Germinal center (tissue), 1 donor: ENCODE data around the gene ZNG1A.
"Not testable (repeated sequence)": the region's sequence is repeated elsewhere in the genome, so short reads cannot be mapped to it uniquely, and the experiment has no call there.

Experiments used
- DNase-seq: peaks from one replicate; pipeline ENCODE4 v3.0.0; 2012; ENCODE audit warnings: mixed read lengths, low spot score

The ZNG1A gene

GRCh38 chr9:178970-179383 is at the start of gene ZNG1A:
ZNG1A (minus strand) TSS chr9:179056; CDS start chr9:178969, 87 bp downstream.
- not testable (repeated sequence) for DNase-seq

GRCh38 chr9:227860-228259 is 49.0 kb upstream of the ZNG1A start:
- DNase-seq, result no peak

GRCh38 chr9:224582-225520 is 46.0 kb upstream of the ZNG1A start:
- no peak for DNase-seq

GRCh38 chr9:224026-224425 is 45.2 kb upstream of the ZNG1A start:
- DNase-seq, result no peak

GRCh38 chr9:223152-223551 is 44.3 kb upstream of the ZNG1A start:
- no peak for DNase-seq

GRCh38 chr9:221989-222776 is 43.3 kb upstream of the ZNG1A start:
- DNase-seq, result no peak

- no peak for DNase-seq
These were observed 41.0 kb upstream of the ZNG1A start for GRCh38 chr9:219670-220365.

- not testable (repeated sequence) for DNase-seq
These were observed 40.2 kb upstream of the ZNG1A start for GRCh38 chr9:219036-219435.

- no peak for DNase-seq
These were observed 39.1 kb upstream of the ZNG1A start for GRCh38 chr9:217950-218349.

- no peak for DNase-seq
These were observed 38.0 kb upstream of the ZNG1A start for GRCh38 chr9:216866-217265.

GRCh38 chr9:215631-216155 is 36.8 kb upstream of the ZNG1A start:
- no peak for DNase-seq

GRCh38 chr9:214648-215493 is 36.0 kb upstream of the ZNG1A start, which contains the start of gene DOCK8:
DOCK8 (plus strand) TSS chr9:214865; CDS start chr9:214977, 112 bp downstream.
- DNase-seq, result peak; percentile 81

GRCh38 chr9:214351-214647 is 35.4 kb upstream of the ZNG1A start:
- DNase-seq, result no peak

GRCh38 chr9:213901-214300 is 35.0 kb upstream of the ZNG1A start:
- DNase-seq, result not testable (repeated sequence)

- DNase-seq, result no peak
These were observed 33.4 kb upstream of the ZNG1A start for GRCh38 chr9:212297-212696.

GRCh38 chr9:211557-211956 is 32.7 kb upstream of the ZNG1A start:
- DNase-seq, result no peak

GRCh38 chr9:211036-211435 is 32.2 kb upstream of the ZNG1A start:
- DNase-seq, result no peak

GRCh38 chr9:209143-209758 is 30.4 kb upstream of the ZNG1A start:
- DNase-seq, result no peak

GRCh38 chr9:206481-206880 is 27.6 kb upstream of the ZNG1A start:
- no peak for DNase-seq

GRCh38 chr9:199601-200000 is 20.7 kb upstream of the ZNG1A start:
- not testable (repeated sequence) for DNase-seq
